Measurements from ENCODE around the gene RYR3.

Gene RYR3

DNA sequence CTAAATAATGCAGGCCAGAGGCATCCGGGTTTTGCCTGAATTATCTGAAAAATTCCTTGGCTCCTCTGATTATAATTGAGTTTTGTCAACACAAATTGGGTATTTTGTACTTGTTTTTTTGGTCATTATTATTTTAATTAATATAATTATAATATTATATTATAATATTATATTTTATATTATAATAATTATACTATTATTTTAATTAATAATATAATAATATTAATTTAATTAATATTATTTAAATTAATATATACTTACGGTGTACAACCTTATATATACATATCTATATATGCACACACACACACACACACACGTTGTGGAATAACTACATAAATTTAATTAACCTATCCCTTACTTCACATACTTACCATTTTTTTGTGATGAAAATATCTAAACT, 73.5 kb downstream of the RYR3 start:
- Histone ChIP-seq H3K4me2 (ENCODE audit: low read length) (no peak overlapping the region), H3K27ac (ENCODE audit: low read length) (no peak overlapping the region), H3K36me3 (replicated peaks; ENCODE audit: low read depth, low read length) (no peaks in the 10 kb centered on the region), H2AFZ (ENCODE audit: low read depth, low read length) (no peak overlapping the region), H3K79me2 (ENCODE audit: low read length) (no peaks in the 10 kb centered on the region), H4K20me1 (ENCODE audit: insufficient read depth, low read length) (no peaks in the 10 kb centered on the region), H3K27me3 (ENCODE audit: low read depth, low read length) (peaks cover 9% of the 10 kb centered on the region), H3K9ac (ENCODE audit: low read length) (no peak overlapping the region), H3K4me1 (ENCODE audit: low read length) (peaks cover 12% of the 10 kb centered on the region), H3K4me3 (ENCODE audit: low read length) (no peak overlapping the region), H3K9me3 (ENCODE audit: insufficient read depth, low read length) (no peaks in the 10 kb centered on the region)
- TF ChIP-seq EZH2phosphoT487 (IDR thresholded peaks at IDR 0.05; ENCODE audit: low read depth): no peak
- TF ChIP-seq, protein P1, sequence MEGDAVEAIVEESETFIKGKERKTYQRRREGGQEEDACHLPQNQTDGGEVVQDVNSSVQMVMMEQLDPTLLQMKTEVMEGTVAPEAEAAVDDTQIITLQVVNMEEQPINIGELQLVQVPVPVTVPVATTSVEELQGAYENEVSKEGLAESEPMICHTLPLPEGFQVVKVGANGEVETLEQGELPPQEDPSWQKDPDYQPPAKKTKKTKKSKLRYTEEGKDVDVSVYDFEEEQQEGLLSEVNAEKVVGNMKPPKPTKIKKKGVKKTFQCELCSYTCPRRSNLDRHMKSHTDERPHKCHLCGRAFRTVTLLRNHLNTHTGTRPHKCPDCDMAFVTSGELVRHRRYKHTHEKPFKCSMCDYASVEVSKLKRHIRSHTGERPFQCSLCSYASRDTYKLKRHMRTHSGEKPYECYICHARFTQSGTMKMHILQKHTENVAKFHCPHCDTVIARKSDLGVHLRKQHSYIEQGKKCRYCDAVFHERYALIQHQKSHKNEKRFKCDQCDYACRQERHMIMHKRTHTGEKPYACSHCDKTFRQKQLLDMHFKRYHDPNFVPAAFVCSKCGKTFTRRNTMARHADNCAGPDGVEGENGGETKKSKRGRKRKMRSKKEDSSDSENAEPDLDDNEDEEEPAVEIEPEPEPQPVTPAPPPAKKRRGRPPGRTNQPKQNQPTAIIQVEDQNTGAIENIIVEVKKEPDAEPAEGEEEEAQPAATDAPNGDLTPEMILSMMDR (IDR thresholded peaks at IDR 0.05; ENCODE audit: low read depth, low read length): no peak

DNA sequence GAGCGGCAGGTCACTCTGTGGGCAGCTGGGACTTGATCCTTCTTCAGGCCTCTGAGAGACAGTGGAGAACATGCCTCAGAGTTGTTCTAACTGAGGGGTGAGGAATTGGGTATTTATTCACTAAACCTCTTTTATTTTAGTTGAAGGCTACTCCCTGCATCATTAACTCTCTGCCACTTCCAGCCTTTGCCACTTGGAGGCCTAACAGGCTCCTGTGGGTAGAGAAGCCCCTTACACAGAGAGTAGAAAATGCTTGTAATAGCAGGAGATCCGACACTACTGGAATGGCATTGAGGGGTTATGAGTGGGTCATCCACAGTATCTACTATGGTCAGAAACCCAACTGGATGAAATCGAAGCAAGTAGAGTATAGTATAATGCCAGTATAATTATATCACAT, 81.7 kb downstream of the RYR3 start:
- no peak overlapping the region for H2AFZ ChIP-seq (ENCODE audit: low read depth, low read length)
- H3K79me2 ChIP-seq (ENCODE audit: low read length): no peaks in the 10 kb centered on the region
- no peak overlapping the region for H3K4me2 ChIP-seq (ENCODE audit: low read length)
- no peaks in the 10 kb centered on the region for H3K36me3 ChIP-seq (replicated peaks; ENCODE audit: low read depth, low read length)
- no peak overlapping the region for H3K9ac ChIP-seq (ENCODE audit: low read length)
- H3K9me3 ChIP-seq (ENCODE audit: insufficient read depth, low read length): no peaks in the 10 kb centered on the region
- H3K27ac ChIP-seq (ENCODE audit: low read length): no peak overlapping the region
- no peaks in the 10 kb centered on the region for H4K20me1 ChIP-seq (ENCODE audit: insufficient read depth, low read length)
- H3K4me1 ChIP-seq (ENCODE audit: low read length): no peaks in the 10 kb centered on the region
- no peak overlapping the region for H3K4me3 ChIP-seq (ENCODE audit: low read length)
- TF ChIP-seq, protein P1 (IDR thresholded peaks at IDR 0.05; ENCODE audit: low read depth, low read length): no peak
- TF ChIP-seq EZH2phosphoT487 (IDR thresholded peaks at IDR 0.05; ENCODE audit: low read depth): no peak
- peaks cover 43% of the 10 kb centered on the region for H3K27me3 ChIP-seq (ENCODE audit: low read depth, low read length)

DNA sequence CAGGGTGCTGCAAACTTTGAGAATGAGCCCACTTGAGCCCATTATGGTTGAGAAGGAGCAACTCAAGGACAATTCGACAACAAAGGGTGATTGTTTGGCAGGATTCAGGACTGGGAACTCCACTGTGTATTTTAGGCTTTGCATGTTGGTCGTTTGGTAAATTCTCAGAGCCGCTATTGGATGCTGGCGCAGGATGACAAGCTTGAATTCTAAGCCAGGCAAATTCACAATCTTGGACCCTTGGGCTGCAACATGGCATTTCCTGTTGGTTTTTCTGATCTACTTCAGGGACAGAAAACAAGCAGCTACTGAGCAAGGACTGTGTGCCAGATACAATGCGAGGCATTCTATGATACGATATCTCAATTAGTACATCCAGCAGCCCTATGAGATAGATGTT, 82.8 kb downstream of the RYR3 start:
- Histone ChIP-seq H3K36me3 (replicated peaks; ENCODE audit: low read depth, low read length) (no peaks in the 10 kb centered on the region), H3K27me3 (ENCODE audit: low read depth, low read length) (peaks cover 37% of the 10 kb centered on the region), H3K4me2 (ENCODE audit: low read length) (no peak overlapping the region), H3K27ac (ENCODE audit: low read length) (no peak overlapping the region), H3K9ac (ENCODE audit: low read length) (no peak overlapping the region), H3K4me1 (ENCODE audit: low read length) (no peaks in the 10 kb centered on the region), H3K9me3 (ENCODE audit: insufficient read depth, low read length) (no peaks in the 10 kb centered on the region), H2AFZ (ENCODE audit: low read depth, low read length) (no peak overlapping the region), H3K79me2 (ENCODE audit: low read length) (no peaks in the 10 kb centered on the region), H3K4me3 (ENCODE audit: low read length) (no peak overlapping the region), H4K20me1 (ENCODE audit: insufficient read depth, low read length) (no peaks in the 10 kb centered on the region)
- no peak for TF ChIP-seq EZH2phosphoT487 (IDR thresholded peaks at IDR 0.05; ENCODE audit: low read depth)
- TF ChIP-seq, protein P1 (IDR thresholded peaks at IDR 0.05; ENCODE audit: low read depth, low read length): no peak

DNA sequence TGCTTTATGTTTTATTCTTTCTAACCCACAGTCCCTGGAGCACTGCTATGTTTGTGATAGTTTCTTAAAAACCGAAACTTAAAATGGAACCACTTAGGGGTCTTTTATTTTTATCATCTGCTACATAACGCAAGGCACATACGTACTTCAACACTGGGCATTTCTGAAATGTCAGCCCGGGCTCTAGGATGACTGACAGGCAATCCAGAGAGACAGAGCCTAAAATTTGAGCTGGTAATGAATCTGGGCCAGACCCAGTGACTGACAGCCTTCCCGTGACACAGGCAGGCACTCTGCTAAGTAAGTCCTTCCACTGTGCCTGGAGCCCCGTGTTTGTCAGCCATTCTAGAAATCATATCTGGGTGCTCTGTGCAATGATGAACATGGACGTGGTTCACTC, 84.6 kb downstream of the RYR3 start:
- H3K4me3 ChIP-seq (ENCODE audit: low read length): no peak overlapping the region
- no peaks in the 10 kb centered on the region for H3K4me1 ChIP-seq (ENCODE audit: low read length)
- H4K20me1 ChIP-seq (ENCODE audit: insufficient read depth, low read length): no peaks in the 10 kb centered on the region
- no peak for TF ChIP-seq EZH2phosphoT487 (IDR thresholded peaks at IDR 0.05; ENCODE audit: low read depth)
- TF ChIP-seq, protein P1 (IDR thresholded peaks at IDR 0.05; ENCODE audit: low read depth, low read length): no peak
- no peak overlapping the region for H3K4me2 ChIP-seq (ENCODE audit: low read length)
- H3K9ac ChIP-seq (ENCODE audit: low read length): no peak overlapping the region
- H3K79me2 ChIP-seq (ENCODE audit: low read length): no peaks in the 10 kb centered on the region
- H3K27ac ChIP-seq (ENCODE audit: low read length): no peak overlapping the region
- peaks cover 37% of the 10 kb centered on the region for H3K27me3 ChIP-seq (ENCODE audit: low read depth, low read length)
- H2AFZ ChIP-seq (ENCODE audit: low read depth, low read length): no peak overlapping the region
- no peaks in the 10 kb centered on the region for H3K9me3 ChIP-seq (ENCODE audit: insufficient read depth, low read length)
- H3K36me3 ChIP-seq (replicated peaks; ENCODE audit: low read depth, low read length): no peaks in the 10 kb centered on the region

Measured in OCI-LY3 (cell line).